HepG2 (cell line): Measurements from ENCODE around the gene TPGS1. TPM values are rescaled to one million over a fixed set of nuclear protein-coding genes. Genes with fewer than 3 reads are reported as not detected.

Experiments
- ASH2L ChIP-seq: fragments of 300-600, 200-600 bp; sonication (generic); IDR thresholded peaks from 2 replicates; pipeline ENCODE4 v1.7.0; 2017; ENCODE audit warnings: low read depth, mild to moderate bottlenecking, moderate library complexity, mixed read lengths, low read length; ENCODE audit not compliant: insufficient read length
- ATF7 ChIP-seq, 2 experiments: fragments of 450-650 bp in 1 of 2; sonication (generic) in 1 of 2; formaldehyde crosslinking in 1 of 2; IDR thresholded peaks; 2 replicates each; pipeline versions ENCODE4 v1.4.0 to v1.6.1; 2016 to 2020; ENCODE audit warnings: antibody characterized with exemption in 1 of 2, mild to moderate bottlenecking in 1 of 2, missing genetic modification reagents in 1 of 2
- CAMTA2 ChIP-seq: sonication (generic); formaldehyde crosslinking; IDR thresholded peaks from 2 replicates; pipeline ENCODE4 v1.4.0; 2020; ENCODE audit warnings: mild to moderate bottlenecking, missing genetic modification reagents, borderline replicate concordance
- ERF ChIP-seq: IDR thresholded peaks from 2 replicates; pipeline ENCODE4 v1.6.1; 2018; ENCODE audit warnings: missing biosample characterization, missing genetic modification reagents
- ETV5 ChIP-seq: IDR thresholded peaks from 2 replicates; pipeline ENCODE4 v1.6.1; 2018; ENCODE audit warnings: missing biosample characterization, missing genetic modification reagents, inconsistent platforms, borderline replicate concordance
- GABPA ChIP-seq, 2 experiments: IDR thresholded peaks; 2 replicates each; pipeline ENCODE4 v1.6.1; 2011 to 2016; ENCODE audit warnings: low read depth in 2 of 2, low read length in 1 of 2, missing biosample characterization in 1 of 2, missing genetic modification characterization in 1 of 2
- KMT2A ChIP-seq: sonication (generic); formaldehyde crosslinking; IDR thresholded peaks from 2 replicates; pipeline ENCODE4 v1.4.0; 2020; ENCODE audit warnings: missing genetic modification reagents
- PITX1 ChIP-seq: sonication (generic); formaldehyde crosslinking; IDR thresholded peaks from 2 replicates; pipeline ENCODE4 v1.5.1; 2020; ENCODE audit warnings: mild to moderate bottlenecking, missing genetic modification reagents
- SIX1 ChIP-seq: sonication (generic); formaldehyde crosslinking; IDR thresholded peaks from 2 replicates; pipeline ENCODE4 v1.4.0; 2020; ENCODE audit warnings: missing genetic modification reagents, borderline replicate concordance
- TOE1 ChIP-seq: sonication (generic); formaldehyde crosslinking; IDR thresholded peaks from 2 replicates; pipeline ENCODE4 v1.4.0; 2020; ENCODE audit warnings: mild to moderate bottlenecking, missing genetic modification reagents
- YEATS2 ChIP-seq: sonication (generic); formaldehyde crosslinking; IDR thresholded peaks from 2 replicates; pipeline ENCODE4 v1.4.0; 2020; ENCODE audit warnings: missing genetic modification reagents, borderline replicate concordance
- ZBTB7A ChIP-seq: sonication (generic); formaldehyde crosslinking; IDR thresholded peaks from 2 replicates; pipeline ENCODE4 v1.8.0; 2022; ENCODE audit warnings: mild to moderate bottlenecking, missing genetic modification reagents
- ZNF256 ChIP-seq: sonication (generic); formaldehyde crosslinking; conservative IDR thresholded peaks from 2 replicates; pipeline ENCODE4 v1.4.0; 2020; ENCODE audit warnings: missing genetic modification reagents
- ZNF260 ChIP-seq: sonication (generic); formaldehyde crosslinking; IDR thresholded peaks from 2 replicates; pipeline ENCODE4 v1.4.0; 2020; ENCODE audit warnings: missing genetic modification reagents, low read depth, mild to moderate bottlenecking, borderline replicate concordance
- ZNF501 ChIP-seq: sonication (generic); formaldehyde crosslinking; IDR thresholded peaks from 2 replicates; pipeline ENCODE4 v1.5.1; 2020; ENCODE audit warnings: mild to moderate bottlenecking, moderate library complexity, missing genetic modification reagents
- ZNF564 ChIP-seq: sonication (generic); formaldehyde crosslinking; IDR thresholded peaks from 2 replicates; pipeline ENCODE4 v1.8.1; 2023; ENCODE audit warnings: mild to moderate bottlenecking, missing genetic modification reagents
- ZNF616 ChIP-seq: sonication (generic); formaldehyde crosslinking; IDR thresholded peaks from 2 replicates; pipeline ENCODE4 v1.5.0; 2020; ENCODE audit warnings: low read depth, mild to moderate bottlenecking, missing genetic modification reagents
- ZNF772 ChIP-seq: sonication (generic); formaldehyde crosslinking; IDR thresholded peaks from 2 replicates; pipeline ENCODE4 v1.5.0; 2020; ENCODE audit warnings: mild to moderate bottlenecking, missing genetic modification reagents
- polyA plus RNA-seq, 8 experiments: library from polyadenylated mRNA; depleted of rRNA in 3 of 8; stranded (reverse) in 7 of 8; unstranded in 1 of 8; fragments of >200 nt; fragmentation: Illumina TruSeq in 4 of 8; extraction: Trizol in 4 of 8; gene quantifications; 2 replicates each; pipeline versions ENCODE4 v1.2.1 to v1.2.3, GENCODE V29; 2011 to 2016; ENCODE audit warnings: low read depth in 4 of 8, missing spikeins in 1 of 8, mixed read lengths in 1 of 8; ENCODE audit not compliant: insufficient read depth in 1 of 8
- total RNA-seq, 5 experiments: library from RNA; depleted of rRNA; stranded (reverse); fragments of >200 nt; fragmentation: Illumina TruSeq; extraction: Trizol; gene quantifications; 2 replicates each; pipeline ENCODE4 v1.2.3, GENCODE V29; 2016; ENCODE audit warnings: low read depth in 1 of 5
- TF ChIP-seq, protein P1 (sequence below): sonication (generic); formaldehyde crosslinking; IDR thresholded peaks from 2 replicates; pipeline ENCODE4 v1.4.0; 2020; ENCODE audit warnings: missing genetic modification reagents, borderline replicate concordance
- TF ChIP-seq, protein P2 (sequence below): sonication (generic); formaldehyde crosslinking; IDR thresholded peaks from 2 replicates; pipeline ENCODE4 v1.4.0; 2020; ENCODE audit warnings: missing genetic modification reagents
- TF ChIP-seq, protein P3 (sequence below): sonication (generic); formaldehyde crosslinking; IDR thresholded peaks from 2 replicates; pipeline ENCODE4 v1.4.0; 2020; ENCODE audit warnings: mild to moderate bottlenecking, low read depth, missing genetic modification reagents
- TF ChIP-seq, protein P4 (sequence below): sonication (generic); formaldehyde crosslinking; IDR thresholded peaks from 2 replicates; pipeline ENCODE4 v1.4.0; 2020; ENCODE audit warnings: missing genetic modification reagents

TPGS1 gene
- total and polyA plus RNA-seq, 2 of the 13 experiments (the other 11 are each of a cell fraction or from before 2014, with no cell fraction given), result 1.1 to 6.2 TPM

DNA sequence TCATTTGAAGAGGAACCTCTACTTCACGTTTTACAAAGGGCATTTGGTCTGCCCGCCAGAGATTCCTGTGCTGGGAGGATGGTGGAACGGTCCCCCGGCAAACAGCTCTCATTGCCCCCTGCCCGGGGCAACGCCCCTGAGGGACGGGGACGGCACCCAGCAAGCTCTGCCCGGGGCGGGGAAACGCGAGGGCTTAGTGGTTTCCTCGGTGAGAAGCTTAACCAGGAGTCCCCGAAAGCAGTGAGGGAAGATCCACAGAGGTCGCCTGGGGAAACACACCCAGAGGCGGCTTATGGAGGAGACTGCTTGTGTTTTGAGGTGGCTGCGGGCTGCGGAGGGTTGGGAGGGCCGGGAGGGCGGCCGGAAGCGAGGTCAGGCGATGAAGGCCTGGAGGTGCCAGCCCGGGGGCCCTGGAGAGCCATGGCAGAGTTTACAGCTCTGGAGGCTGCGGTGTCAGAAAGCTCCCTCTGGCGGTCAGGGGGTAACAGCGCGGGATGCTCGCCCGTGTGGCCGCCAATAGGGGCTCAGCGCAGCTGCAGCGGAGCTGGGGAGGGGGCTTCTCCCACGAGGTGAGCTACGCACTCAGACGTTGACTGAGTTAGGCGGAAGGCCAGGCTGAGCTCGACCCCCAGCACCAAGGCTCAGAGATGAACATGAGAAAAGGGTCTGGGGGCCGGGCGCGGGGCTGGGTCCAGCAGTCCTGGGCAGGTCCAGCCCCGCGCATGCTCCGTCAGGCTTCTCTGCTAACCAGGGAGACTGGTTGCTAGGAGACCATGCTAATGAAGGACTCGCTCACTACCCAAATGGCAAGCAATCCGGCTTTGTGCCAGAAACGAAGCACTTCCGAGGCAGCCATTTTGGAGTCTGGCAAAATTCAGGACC is 652 bp upstream of the TPGS1 start (continued):
- TF ChIP-seq, protein P1, sequence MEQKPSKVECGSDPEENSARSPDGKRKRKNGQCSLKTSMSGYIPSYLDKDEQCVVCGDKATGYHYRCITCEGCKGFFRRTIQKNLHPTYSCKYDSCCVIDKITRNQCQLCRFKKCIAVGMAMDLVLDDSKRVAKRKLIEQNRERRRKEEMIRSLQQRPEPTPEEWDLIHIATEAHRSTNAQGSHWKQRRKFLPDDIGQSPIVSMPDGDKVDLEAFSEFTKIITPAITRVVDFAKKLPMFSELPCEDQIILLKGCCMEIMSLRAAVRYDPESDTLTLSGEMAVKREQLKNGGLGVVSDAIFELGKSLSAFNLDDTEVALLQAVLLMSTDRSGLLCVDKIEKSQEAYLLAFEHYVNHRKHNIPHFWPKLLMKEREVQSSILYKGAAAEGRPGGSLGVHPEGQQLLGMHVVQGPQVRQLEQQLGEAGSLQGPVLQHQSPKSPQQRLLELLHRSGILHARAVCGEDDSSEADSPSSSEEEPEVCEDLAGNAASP, result no peak; the same call in 1 of the 2 replicates
- TF ChIP-seq ERF (CRISPR knock-in tag) (peak; percentile 76; the same call in 1 of the 2 replicates), YEATS2 (CRISPR knock-in tag) (no peak; the same call in 1 of the 2 replicates), ETV5 (CRISPR knock-in tag) (peak; percentile 82), ZNF501 (CRISPR knock-in tag) (no peak), GABPA (IDR thresholded peaks at IDR 0.05; ENCODE audit: low read depth, low read length) (peak; percentile 37; the same call in 1 of the 2 replicates), GABPA (CRISPR knock-in tag; IDR thresholded peaks at IDR 0.05; ENCODE audit: low read depth) (no peak), ZBTB7A (CRISPR knock-in tag) (peak; percentile 99), ZNF256 (CRISPR knock-in tag) (no peak), SIX1 (CRISPR knock-in tag) (no peak), TOE1 (no peak), ATF7 (IDR thresholded peaks at IDR 0.05) (no peak), ATF7 (CRISPR knock-in tag; IDR thresholded peaks at IDR 0.05) (peak; percentile 26; the same call in 1 of the 2 replicates), ZNF564 (no peak; the same call in 1 of the 2 replicates), ASH2L (no peak), ZNF616 (CRISPR knock-in tag) (peak; percentile 71; the same call in 1 of the 2 replicates), ZNF772 (CRISPR knock-in tag) (peak; percentile 67; the same call in 1 of the 2 replicates), CAMTA2 (CRISPR knock-in tag) (no peak; the same call in 1 of the 2 replicates), KMT2A (CRISPR knock-in tag) (peak; percentile 6; the same call in 1 of the 2 replicates), PITX1 (CRISPR knock-in tag) (peak; percentile 74; the same call in 1 of the 2 replicates), ZNF260 (no peak)
- TF ChIP-seq, protein P2, sequence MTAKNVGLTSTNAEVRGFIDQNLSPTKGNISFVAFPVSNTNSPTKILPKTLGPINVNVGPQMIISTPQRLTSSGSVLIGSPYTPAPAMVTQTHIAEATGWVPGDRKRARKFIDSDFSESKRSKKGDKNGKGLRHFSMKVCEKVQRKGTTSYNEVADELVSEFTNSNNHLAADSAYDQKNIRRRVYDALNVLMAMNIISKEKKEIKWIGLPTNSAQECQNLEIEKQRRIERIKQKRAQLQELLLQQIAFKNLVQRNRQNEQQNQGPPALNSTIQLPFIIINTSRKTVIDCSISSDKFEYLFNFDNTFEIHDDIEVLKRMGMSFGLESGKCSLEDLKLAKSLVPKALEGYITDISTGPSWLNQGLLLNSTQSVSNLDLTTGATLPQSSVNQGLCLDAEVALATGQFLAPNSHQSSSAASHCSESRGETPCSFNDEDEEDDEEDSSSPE, result peak; percentile 63; the same call in 1 of the 2 replicates
- TF ChIP-seq, protein P3, sequence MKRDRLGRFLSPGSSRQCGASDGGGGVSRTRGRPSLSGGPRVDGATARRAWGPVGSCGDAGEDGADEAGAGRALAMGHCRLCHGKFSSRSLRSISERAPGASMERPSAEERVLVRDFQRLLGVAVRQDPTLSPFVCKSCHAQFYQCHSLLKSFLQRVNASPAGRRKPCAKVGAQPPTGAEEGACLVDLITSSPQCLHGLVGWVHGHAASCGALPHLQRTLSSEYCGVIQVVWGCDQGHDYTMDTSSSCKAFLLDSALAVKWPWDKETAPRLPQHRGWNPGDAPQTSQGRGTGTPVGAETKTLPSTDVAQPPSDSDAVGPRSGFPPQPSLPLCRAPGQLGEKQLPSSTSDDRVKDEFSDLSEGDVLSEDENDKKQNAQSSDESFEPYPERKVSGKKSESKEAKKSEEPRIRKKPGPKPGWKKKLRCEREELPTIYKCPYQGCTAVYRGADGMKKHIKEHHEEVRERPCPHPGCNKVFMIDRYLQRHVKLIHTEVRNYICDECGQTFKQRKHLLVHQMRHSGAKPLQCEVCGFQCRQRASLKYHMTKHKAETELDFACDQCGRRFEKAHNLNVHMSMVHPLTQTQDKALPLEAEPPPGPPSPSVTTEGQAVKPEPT (CRISPR knock-in tag), result 0 out of 2 replicates have a peak, but pooled peaks have one; percentile 29
- TF ChIP-seq, protein P4, sequence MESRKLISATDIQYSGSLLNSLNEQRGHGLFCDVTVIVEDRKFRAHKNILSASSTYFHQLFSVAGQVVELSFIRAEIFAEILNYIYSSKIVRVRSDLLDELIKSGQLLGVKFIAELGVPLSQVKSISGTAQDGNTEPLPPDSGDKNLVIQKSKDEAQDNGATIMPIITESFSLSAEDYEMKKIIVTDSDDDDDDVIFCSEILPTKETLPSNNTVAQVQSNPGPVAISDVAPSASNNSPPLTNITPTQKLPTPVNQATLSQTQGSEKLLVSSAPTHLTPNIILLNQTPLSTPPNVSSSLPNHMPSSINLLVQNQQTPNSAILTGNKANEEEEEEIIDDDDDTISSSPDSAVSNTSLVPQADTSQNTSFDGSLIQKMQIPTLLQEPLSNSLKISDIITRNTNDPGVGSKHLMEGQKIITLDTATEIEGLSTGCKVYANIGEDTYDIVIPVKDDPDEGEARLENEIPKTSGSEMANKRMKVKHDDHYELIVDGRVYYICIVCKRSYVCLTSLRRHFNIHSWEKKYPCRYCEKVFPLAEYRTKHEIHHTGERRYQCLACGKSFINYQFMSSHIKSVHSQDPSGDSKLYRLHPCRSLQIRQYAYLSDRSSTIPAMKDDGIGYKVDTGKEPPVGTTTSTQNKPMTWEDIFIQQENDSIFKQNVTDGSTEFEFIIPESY (CRISPR knock-in tag), result peak; percentile 68; the same call in 1 of the 2 replicates
